Cardiac septum (tissue), 1 donor: ENCODE data around the gene CPB2. TPM values are rescaled to one million over a fixed set of nuclear protein-coding genes. Genes with fewer than 3 reads are reported as not detected.

ENCODE experiments used
- DNase-seq: peaks from one replicate; pipeline ENCODE4 v3.0.0-alpha.2; 2020; ENCODE audit warnings: low spot score
- intact Hi-C: fragments of 100-400 bp; cut with DNase I; formaldehyde crosslinking; loops from one replicate; pipeline ENCODE4 v1.14.0; 2022
- long read RNA-seq: library from polyadenylated mRNA; unstranded; transcript quantifications from one replicate; pipeline ENCODE4 v2.0.0, GENCODE V29; 2021
- total RNA-seq: library from RNA; stranded (reverse); fragmentation: NEBNext Ultra II Directional; extraction: Animal tissue kit (Norgen Biotek cat#: 25700); gene quantifications from one replicate; pipeline ENCODE4 v1.2.1, GENCODE V29; 2021
- donor health status: DM: no; HTN: no; CAD: no.

Gene CPB2
- not detected for total RNA-seq
- long read RNA-seq, partial matches to known transcripts, result 0 of 1 reads
- long read RNA-seq, other reads (novel, unspliced or antisense), result 1 of 1 reads

GRCh38 chr13:46104868-46105267, at the start of gene CPB2:
Gene CPB2, minus strand, starts transcription at chr13:46105033. Its CDS starts 24 bp downstream, at chr13:46105009.
- no peak for DNase-seq
- intact Hi-C loops, result no loop called here

- no peak for DNase-seq
- intact Hi-C loops, result no loop called here
Observed at GRCh38 chr13:46154136-46154801, 49.4 kb upstream of the CPB2 start.

GRCh38 chr13:46152627-46153328, 47.9 kb upstream of the CPB2 start:
- no peak for DNase-seq
- intact Hi-C loops, result no loop called here

GRCh38 chr13:46150134-46150693, 45.4 kb upstream of the CPB2 start:
- DNase-seq, result no peak
- intact Hi-C loops, result no loop called here

GRCh38 chr13:46149272-46150133, 44.7 kb upstream of the CPB2 start:
- intact Hi-C loops, result no loop called here
- no peak for DNase-seq

- intact Hi-C loops, result no loop called here
- no peak for DNase-seq
Observed at GRCh38 chr13:46146898-46147297, 42.1 kb upstream of the CPB2 start.

GRCh38 chr13:46145950-46146349, 41.1 kb upstream of the CPB2 start:
- no peak for DNase-seq
- intact Hi-C loops, result no loop called here

GRCh38 chr13:46145135-46145534, 40.3 kb upstream of the CPB2 start:
- no peak for DNase-seq
- intact Hi-C loops, result no loop called here

GRCh38 chr13:46143184-46143701, 38.4 kb upstream of the CPB2 start:
- no peak for DNase-seq
- intact Hi-C loops, result no loop called here

- intact Hi-C loops, result no loop called here
- DNase-seq, result no peak
Observed at GRCh38 chr13:46142776-46143175, 37.9 kb upstream of the CPB2 start.

- no peak for DNase-seq
- intact Hi-C loops, result no loop called here
Observed at GRCh38 chr13:46140044-46140443, 35.2 kb upstream of the CPB2 start.

- intact Hi-C loops, result no loop called here
- DNase-seq, result no peak
Observed at GRCh38 chr13:46137627-46138317, 32.9 kb upstream of the CPB2 start.

GRCh38 chr13:46136688-46137087, 31.9 kb upstream of the CPB2 start:
- intact Hi-C loops, result no loop called here
- DNase-seq, result no peak

- intact Hi-C loops, result no loop called here
- no peak for DNase-seq
Observed at GRCh38 chr13:46134961-46135522, 30.2 kb upstream of the CPB2 start.

- no peak for DNase-seq
- intact Hi-C loops, result no loop called here
Observed at GRCh38 chr13:46134494-46134893, 29.7 kb upstream of the CPB2 start.

- intact Hi-C loops, result no loop called here
Observed at GRCh38 chr13:46132109-46132508, 27.3 kb upstream of the CPB2 start.

GRCh38 chr13:46131705-46132104, 26.9 kb upstream of the CPB2 start:
- intact Hi-C loops, result no loop called here
- no peak for DNase-seq

More at GRCh38 chr13:46132109-46132508, 27.3 kb upstream of the CPB2 start:
- no peak for DNase-seq

GRCh38 chr13:46129955-46130618, 25.3 kb upstream of the CPB2 start:
- intact Hi-C loops, result loop anchor here (5.0 kb wide), 1 partner anchor 508 kb away; no protein-coding TSS in a partner anchor
- DNase-seq, result no peak
